Kidney (tissue), 14 donors: ENCODE data around the gene DRG2. TPM values are rescaled to one million over a fixed set of nuclear protein-coding genes. Genes with fewer than 3 reads are reported as not detected.

Experiments used
- DNase-seq, 5 donors: peaks; one replicate each; pipeline ENCODE4 v3.0.0-alpha.2; 2013 to 2020
- FAIRE-seq: peaks from 2 replicates; lab custom pipeline; 2012; peaks lifted over from hg19 to GRCh38; lab: Jason Lieb, UNC
- H3K27ac ChIP-seq, 2 donors: one replicate each; pipeline ENCODE4 v1.7.0; 2013; ENCODE audit warnings: low read depth in 2 of 2, low read length in 2 of 2, inconsistent platforms in 1 of 2
- H3K27me3 ChIP-seq: one replicate; pipeline ENCODE4 v1.7.1; 2013; ENCODE audit warnings: low read length, inconsistent platforms; ENCODE audit not compliant: control insufficient read depth, insufficient read depth
- H3K36me3 ChIP-seq, 3 donors: one replicate each; pipeline versions ENCODE4 v1.7.0 to v1.7.1; 2013; ENCODE audit warnings: low read length in 3 of 3, control low read depth in 1 of 3, inconsistent platforms in 1 of 3; ENCODE audit not compliant: insufficient read depth in 3 of 3, control insufficient read depth in 2 of 3
- H3K4me1 ChIP-seq, 3 donors: one replicate each; pipeline versions ENCODE4 v1.7.0 to v1.7.1; 2013; ENCODE audit warnings: low read length in 3 of 3, inconsistent platforms in 1 of 3, low read depth in 1 of 3; ENCODE audit not compliant: control insufficient read depth in 2 of 3, insufficient read depth in 2 of 3
- H3K4me3 ChIP-seq, 3 donors: one replicate each; pipeline versions ENCODE4 v1.7.0 to v1.8.1; 2013; ENCODE audit warnings: low read length in 3 of 3, control low read depth in 1 of 3, inconsistent platforms in 1 of 3
- H3K9ac ChIP-seq, 3 donors: one replicate each; pipeline versions ENCODE4 v1.7.0 to v1.7.1; 2013; ENCODE audit warnings: low read length in 3 of 3, control low read depth in 1 of 3, inconsistent platforms in 1 of 3
- H3K9me3 ChIP-seq, 3 donors: one replicate each; pipeline versions ENCODE4 v1.7.0 to v1.7.1; 2013; ENCODE audit warnings: low read length in 3 of 3, control low read depth in 1 of 3, inconsistent platforms in 1 of 3; ENCODE audit not compliant: control insufficient read depth in 2 of 3, insufficient read depth in 1 of 3
- CTCF ChIP-seq: IDR thresholded peaks from 3 replicates; pipeline ENCODE4 v1.5.1; 2012; ENCODE audit warnings: mild to moderate bottlenecking, moderate library complexity, borderline replicate concordance; ENCODE audit not compliant: insufficient read depth; ENCODE audit errors: extremely low read depth
- intact Hi-C: fragments of 100-400 bp; cut with DNase I; formaldehyde crosslinking; loops from one replicate; pipeline ENCODE4 v1.11.1; 2022
- polyA plus RNA-seq: library from polyadenylated mRNA; stranded (reverse); fragments of 350-450 nt; fragmentation: Illumina TruSeq; extraction: RNeasy Lipid Tissue Mini Kit (QIAGEN cat#74804); gene quantifications from one replicate; pipeline ENCODE4 v1.2.3, GENCODE V29; 2014; ENCODE audit warnings: low read depth, low replicate concordance; ENCODE audit not compliant: insufficient read depth
- total RNA-seq: library from RNA; stranded (reverse); fragmentation: NEBNext Ultra II Directional; extraction: Animal tissue kit (Norgen Biotek cat#: 25700); gene quantifications from one replicate; pipeline ENCODE4 v1.2.1, GENCODE V29; 2021
- donor health status: control.
- donor health status: control.
- donor health status: control.
- donor health status: control.
- donor health status: control.
- donor health status: DM: yes; HTN: yes; CAD: no.
- donor health status: Normal renal cell carcinoma (clear cell type).

Gene DRG2
- total and polyA plus RNA-seq, 2 donors from 2014 or later: 39.2 to 49.3 TPM

- no peaks in the 10 kb centered on the region for H3K27me3 ChIP-seq
- H3K4me3 ChIP-seq: no peak overlapping the region
- DNase-seq (no peak), FAIRE-seq (no peak)
- intact Hi-C loops: no loop called here
- H3K27ac ChIP-seq: no peak overlapping the region
- H3K4me1 ChIP-seq: peaks cover 0 to 12% (median 0%) of the 10 kb centered on the region in 3 donors
- H3K36me3 ChIP-seq: no peaks in the 10 kb centered on the region
- no peaks in the 10 kb centered on the region for H3K9me3 ChIP-seq
- TF ChIP-seq CTCF: no peak
- no peak overlapping the region for H3K9ac ChIP-seq
These were observed 69.2 kb downstream of the DRG2 start for GRCh38 chr17:18156976-18157280.

Other genes with a start within 250 kb of the DRG2 start
- gene TOM1L2, start 115.5 kb upstream of the DRG2 start, total RNA-seq: 59.4 TPM
- 28.2 TPM for gene TOM1L2, start 115.5 kb upstream of the DRG2 start, polyA plus RNA-seq
- 17.3 TPM for gene DRC3, start 115.1 kb upstream of the DRG2 start, total RNA-seq
- gene DRC3, start 115.1 kb upstream of the DRG2 start, polyA plus RNA-seq: 8.6 TPM
- 27.0 TPM for gene ATPAF2, start 48.8 kb upstream of the DRG2 start, total RNA-seq
- 52.1 TPM for gene ATPAF2, start 48.8 kb upstream of the DRG2 start, polyA plus RNA-seq
- gene GID4, start 48.5 kb upstream of the DRG2 start, total RNA-seq: 8.7 TPM
- 3.4 TPM for gene GID4, start 48.5 kb upstream of the DRG2 start, polyA plus RNA-seq
- gene MYO15A, start 20.8 kb downstream of the DRG2 start, total RNA-seq: 1.3 TPM
- gene MYO15A, start 20.8 kb downstream of the DRG2 start, polyA plus RNA-seq: 0.80 TPM
- 94.4 TPM for gene ALKBH5, start 95.9 kb downstream of the DRG2 start, total RNA-seq
- gene ALKBH5, start 95.9 kb downstream of the DRG2 start, polyA plus RNA-seq: 67.1 TPM
- 13.7 TPM for gene LLGL1, start 137.7 kb downstream of the DRG2 start, total RNA-seq
- gene LLGL1, start 137.7 kb downstream of the DRG2 start, polyA plus RNA-seq: 8.0 TPM
- 301 TPM for gene FLII, start 170.8 kb downstream of the DRG2 start, total RNA-seq
- gene FLII, start 170.8 kb downstream of the DRG2 start, polyA plus RNA-seq: 139 TPM
- 25.3 TPM for gene MIEF2, start 172.7 kb downstream of the DRG2 start, total RNA-seq
- 19.3 TPM for gene MIEF2, start 172.7 kb downstream of the DRG2 start, polyA plus RNA-seq
- gene TOP3A, start 227.0 kb downstream of the DRG2 start, total RNA-seq: 30.3 TPM
- gene TOP3A, start 227.0 kb downstream of the DRG2 start, polyA plus RNA-seq: 7.9 TPM
- 22.4 TPM for gene SMCR8, start 227.3 kb downstream of the DRG2 start, total RNA-seq
- 3.1 TPM for gene SMCR8, start 227.3 kb downstream of the DRG2 start, polyA plus RNA-seq